GM23338 (cell line): ENCODE results near the gene PLD1. TPM values are rescaled to one million over a fixed set of nuclear protein-coding genes. Genes with fewer than 3 reads are reported as not detected.

Experiments
- ATAC-seq: fragments of 200-7000 bp; cut with Tn5 transposase; 3 replicates; pipeline ENCODE4 v1.9.1; 2020
- DNase-seq: peaks from one replicate; pipeline ENCODE4 v3.0.0-alpha.2; 2015; ENCODE audit warnings: low spot score
- H2AFZ ChIP-seq: fragments of 200-600 bp; sonication (generic); 2 replicates; pipeline ENCODE4 v1.8.0; 2016; ENCODE audit warnings: antibody characterized with exemption, mild to moderate bottlenecking, moderate library complexity
- H3F3A ChIP-seq: fragments of 200-600 bp; sonication (generic); replicated peaks from 2 replicates; pipeline ENCODE4 v1.8.0; 2017; ENCODE audit warnings: antibody characterized with exemption, mixed run types, low read depth
- H3K27ac ChIP-seq: fragments of 200-600 bp; sonication (generic); 2 replicates; pipeline ENCODE4 v1.6.1; 2016; ENCODE audit warnings: low read depth
- H3K27me3 ChIP-seq: fragments of 200-600 bp; sonication (generic); 2 replicates; pipeline ENCODE4 v1.8.0; 2016; ENCODE audit warnings: mild to moderate bottlenecking, mixed run types, moderate library complexity; ENCODE audit not compliant: insufficient read depth
- H3K36me3 ChIP-seq: fragments of 200-600 bp; sonication (generic); 2 replicates; pipeline ENCODE4 v1.8.0; 2016; ENCODE audit warnings: mild to moderate bottlenecking; ENCODE audit not compliant: insufficient read depth
- H3K4me1 ChIP-seq: fragments of 200-600 bp; sonication (generic); 2 replicates; pipeline ENCODE4 v1.8.0; 2016; ENCODE audit warnings: mild to moderate bottlenecking, moderate library complexity; ENCODE audit not compliant: insufficient read depth
- H3K4me2 ChIP-seq: fragments of 200-600 bp; sonication (generic); 2 replicates; pipeline ENCODE4 v1.7.1; 2017; ENCODE audit warnings: mixed run types
- H3K4me3 ChIP-seq: fragments of 200-600 bp; sonication (generic); 2 replicates; pipeline ENCODE4 v1.6.1; 2016; ENCODE audit warnings: mixed run types
- H3K79me2 ChIP-seq: fragments of 200-600 bp; sonication (generic); replicated peaks from 2 replicates; pipeline ENCODE4 v1.8.0; 2017; ENCODE audit warnings: mild to moderate bottlenecking; ENCODE audit not compliant: insufficient read depth
- H3K9me2 ChIP-seq: fragments of 200-600 bp; sonication (generic); 2 replicates; pipeline ENCODE4 v1.8.0; 2017; ENCODE audit not compliant: insufficient read depth
- H4K20me1 ChIP-seq: fragments of 200-600 bp; sonication (generic); replicated peaks from 2 replicates; pipeline ENCODE4 v1.8.0; 2017; ENCODE audit warnings: mild to moderate bottlenecking; ENCODE audit not compliant: insufficient read depth
- H3K27ac Mint-ChIP-seq: 2 replicates; pipeline ENCODE4 v1.8.0; 2020; ENCODE audit warnings: inconsistent platforms, mild to moderate bottlenecking, moderate library complexity, mixed read lengths
- H3K27me3 Mint-ChIP-seq: 3 replicates; pipeline ENCODE4 v1.8.0; 2022; ENCODE audit warnings: low read depth, mild to moderate bottlenecking, moderate library complexity, mixed read lengths, inconsistent platforms; ENCODE audit not compliant: insufficient read depth, poor library complexity
- H3K36me3 Mint-ChIP-seq: 3 replicates; pipeline ENCODE4 v1.8.0; 2021; ENCODE audit warnings: low read depth, mild to moderate bottlenecking, inconsistent platforms, moderate library complexity, mixed read lengths
- H3K4me1 Mint-ChIP-seq: 3 replicates; pipeline ENCODE4 v1.8.0; 2020; ENCODE audit warnings: mild to moderate bottlenecking, inconsistent platforms, mixed read lengths
- H3K4me3 Mint-ChIP-seq: 3 replicates; pipeline ENCODE4 v1.8.0; 2021; ENCODE audit warnings: moderate library complexity, mild to moderate bottlenecking, inconsistent platforms, mixed read lengths
- H3K9me3 Mint-ChIP-seq: 3 replicates; pipeline ENCODE4 v1.8.0; 2020; ENCODE audit warnings: moderate library complexity, mild to moderate bottlenecking, inconsistent platforms, mixed read lengths
- STAT1 ChIP-seq: IDR thresholded peaks from one replicate; pipeline ENCODE4 v1.6.1; 2016; ENCODE audit warnings: antibody characterized with exemption; ENCODE audit not compliant: unreplicated experiment
- ZNF114 ChIP-seq: fragments of 250-450 bp; sonication (Bioruptor Pico); IDR thresholded peaks from 2 replicates; pipeline ENCODE4 v1.5.0; 2020; ENCODE audit warnings: mild to moderate bottlenecking, moderate library complexity
- polyA plus RNA-seq: library from polyadenylated mRNA; unstranded; fragments of >200 nt; fragmentation: Nextera tagmentation; extraction: Ambion mirVana; gene quantifications from 2 replicates; pipeline ENCODE4 v1.2.1, GENCODE V29; 2016
- total RNA-seq: library from RNA; depleted of rRNA; stranded (reverse); fragments of >200 nt; shearing (Covaris generic); gene quantifications from 2 replicates; pipeline ENCODE4 v1.2.3, GENCODE V29; 2014
- TF ChIP-seq, protein P1 (sequence below), 2 experiments: fragments of 200-600 bp in 1 of 2; sonication (generic) in 1 of 2; conservative IDR thresholded peaks; 2 replicates each; pipeline versions ENCODE4 v1.5.1 to v1.6.1; 2016 to 2017; ENCODE audit warnings: antibody characterized with exemption in 2 of 2, low read depth in 2 of 2, mild to moderate bottlenecking in 2 of 2, moderate library complexity in 1 of 2
- TF ChIP-seq, protein P2 (sequence below): fragments of 250-450 bp; sonication (Bioruptor Pico); IDR thresholded peaks from 2 replicates; pipeline ENCODE4 v1.5.0; 2020; ENCODE audit warnings: mild to moderate bottlenecking, moderate library complexity
- TF ChIP-seq, protein P3 (sequence below): IDR thresholded peaks from 2 replicates; pipeline ENCODE4 v1.6.1; 2016; ENCODE audit warnings: antibody characterized with exemption
- TF ChIP-seq, protein P4 (sequence below): IDR thresholded peaks from one replicate; pipeline ENCODE4 v1.6.1; 2018; ENCODE audit warnings: antibody characterized with exemption; ENCODE audit not compliant: unreplicated experiment

The PLD1 gene
- total and polyA plus RNA-seq, 2 experiments from 2014 or later, result 1.4 to 2.2 TPM

DNA sequence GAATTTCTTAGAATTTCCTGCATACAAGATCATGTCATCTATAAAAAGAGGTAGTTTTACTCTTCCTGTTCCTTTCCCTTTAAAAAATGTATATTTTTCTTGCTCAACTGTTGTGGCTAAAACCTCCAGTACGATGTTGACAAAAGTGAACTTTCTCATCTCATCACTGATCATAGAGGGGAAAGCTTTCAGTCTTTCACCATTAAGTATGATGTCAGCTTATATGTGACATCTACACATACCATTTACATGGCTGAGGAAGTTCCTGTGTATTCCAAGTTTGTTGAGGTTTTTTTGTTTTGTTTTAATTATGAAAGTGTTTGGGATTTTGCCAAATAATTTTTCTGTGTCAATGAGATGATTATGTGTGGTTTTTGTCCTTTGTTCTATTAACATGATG is 173.6 kb downstream of the PLD1 start:
- ATAC-seq (no peak), DNase-seq (no peak)
- Mint-ChIP-seq H3K4me3 (no peak overlapping the region), H3K4me1 (peaks cover 5% of the 10 kb centered on the region; the same call in 1 of the 3 replicates), H3K27ac (no peak overlapping the region), H3K36me3 (no peaks in the 10 kb centered on the region; the same call in 2 of the 3 replicates), H3K27me3 (peaks cover 2% of the 10 kb centered on the region), H3K9me3 (peaks cover 5% of the 10 kb centered on the region; the same call in 1 of the 3 replicates)
- Histone ChIP-seq H3F3A (no peaks in the 10 kb centered on the region), H3K4me1 (no peaks in the 10 kb centered on the region), H3K27me3 (no peaks in the 10 kb centered on the region), H3K9me2 (no peaks in the 10 kb centered on the region), H3K4me3 (no peak overlapping the region), H2AFZ (no peak overlapping the region), H3K79me2 (no peaks in the 10 kb centered on the region), H4K20me1 (no peaks in the 10 kb centered on the region), H3K27ac (no peak overlapping the region), H3K4me2 (no peak overlapping the region), H3K36me3 (no peaks in the 10 kb centered on the region)
- TF ChIP-seq, protein P1, sequence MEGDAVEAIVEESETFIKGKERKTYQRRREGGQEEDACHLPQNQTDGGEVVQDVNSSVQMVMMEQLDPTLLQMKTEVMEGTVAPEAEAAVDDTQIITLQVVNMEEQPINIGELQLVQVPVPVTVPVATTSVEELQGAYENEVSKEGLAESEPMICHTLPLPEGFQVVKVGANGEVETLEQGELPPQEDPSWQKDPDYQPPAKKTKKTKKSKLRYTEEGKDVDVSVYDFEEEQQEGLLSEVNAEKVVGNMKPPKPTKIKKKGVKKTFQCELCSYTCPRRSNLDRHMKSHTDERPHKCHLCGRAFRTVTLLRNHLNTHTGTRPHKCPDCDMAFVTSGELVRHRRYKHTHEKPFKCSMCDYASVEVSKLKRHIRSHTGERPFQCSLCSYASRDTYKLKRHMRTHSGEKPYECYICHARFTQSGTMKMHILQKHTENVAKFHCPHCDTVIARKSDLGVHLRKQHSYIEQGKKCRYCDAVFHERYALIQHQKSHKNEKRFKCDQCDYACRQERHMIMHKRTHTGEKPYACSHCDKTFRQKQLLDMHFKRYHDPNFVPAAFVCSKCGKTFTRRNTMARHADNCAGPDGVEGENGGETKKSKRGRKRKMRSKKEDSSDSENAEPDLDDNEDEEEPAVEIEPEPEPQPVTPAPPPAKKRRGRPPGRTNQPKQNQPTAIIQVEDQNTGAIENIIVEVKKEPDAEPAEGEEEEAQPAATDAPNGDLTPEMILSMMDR (conservative IDR thresholded peaks at IDR 0.05; ENCODE audit: low read depth in 2 of 2), result no peak
- no peak for TF ChIP-seq ZNF114

DNA sequence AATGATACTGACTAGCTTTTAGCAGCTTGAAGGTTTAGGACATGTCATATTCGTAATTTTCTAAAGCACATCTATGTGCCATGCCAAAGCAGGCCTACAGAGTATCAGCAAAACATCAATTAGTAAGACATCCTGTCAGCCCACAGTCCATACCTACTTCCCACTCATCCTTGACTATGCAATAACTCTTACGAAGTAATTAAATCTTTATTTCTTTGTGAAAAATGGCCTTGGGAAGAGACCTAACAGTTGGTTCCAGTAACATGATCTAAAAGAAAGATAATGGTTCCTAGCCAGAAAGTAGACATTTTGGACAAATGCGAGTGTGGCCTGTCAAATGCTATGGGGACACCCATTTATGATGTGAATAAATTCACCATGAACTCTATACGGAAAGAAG is 177.5 kb downstream of the PLD1 start:
- Histone ChIP-seq H3K27me3 (no peaks in the 10 kb centered on the region), H3K4me1 (no peaks in the 10 kb centered on the region), H3K9me2 (no peaks in the 10 kb centered on the region), H3K79me2 (no peaks in the 10 kb centered on the region), H3K27ac (no peak overlapping the region), H4K20me1 (no peaks in the 10 kb centered on the region), H3K4me3 (no peak overlapping the region), H3F3A (no peaks in the 10 kb centered on the region), H3K36me3 (no peaks in the 10 kb centered on the region), H3K4me2 (no peak overlapping the region), H2AFZ (no peak overlapping the region)
- no peak for ATAC-seq
- no peaks in the 10 kb centered on the region for H3K4me1 Mint-ChIP-seq
- H3K36me3 Mint-ChIP-seq, result no peaks in the 10 kb centered on the region; the same call in 2 of the 3 replicates
- no peaks in the 10 kb centered on the region for H3K27me3 Mint-ChIP-seq
- peaks cover 5% of the 10 kb centered on the region; the same call in 1 of the 3 replicates for H3K9me3 Mint-ChIP-seq
- no peak for TF ChIP-seq STAT1
- TF ChIP-seq, protein P1 (conservative IDR thresholded peaks at IDR 0.05; ENCODE audit: low read depth in 2 of 2), result no peak
- TF ChIP-seq, protein P2, sequence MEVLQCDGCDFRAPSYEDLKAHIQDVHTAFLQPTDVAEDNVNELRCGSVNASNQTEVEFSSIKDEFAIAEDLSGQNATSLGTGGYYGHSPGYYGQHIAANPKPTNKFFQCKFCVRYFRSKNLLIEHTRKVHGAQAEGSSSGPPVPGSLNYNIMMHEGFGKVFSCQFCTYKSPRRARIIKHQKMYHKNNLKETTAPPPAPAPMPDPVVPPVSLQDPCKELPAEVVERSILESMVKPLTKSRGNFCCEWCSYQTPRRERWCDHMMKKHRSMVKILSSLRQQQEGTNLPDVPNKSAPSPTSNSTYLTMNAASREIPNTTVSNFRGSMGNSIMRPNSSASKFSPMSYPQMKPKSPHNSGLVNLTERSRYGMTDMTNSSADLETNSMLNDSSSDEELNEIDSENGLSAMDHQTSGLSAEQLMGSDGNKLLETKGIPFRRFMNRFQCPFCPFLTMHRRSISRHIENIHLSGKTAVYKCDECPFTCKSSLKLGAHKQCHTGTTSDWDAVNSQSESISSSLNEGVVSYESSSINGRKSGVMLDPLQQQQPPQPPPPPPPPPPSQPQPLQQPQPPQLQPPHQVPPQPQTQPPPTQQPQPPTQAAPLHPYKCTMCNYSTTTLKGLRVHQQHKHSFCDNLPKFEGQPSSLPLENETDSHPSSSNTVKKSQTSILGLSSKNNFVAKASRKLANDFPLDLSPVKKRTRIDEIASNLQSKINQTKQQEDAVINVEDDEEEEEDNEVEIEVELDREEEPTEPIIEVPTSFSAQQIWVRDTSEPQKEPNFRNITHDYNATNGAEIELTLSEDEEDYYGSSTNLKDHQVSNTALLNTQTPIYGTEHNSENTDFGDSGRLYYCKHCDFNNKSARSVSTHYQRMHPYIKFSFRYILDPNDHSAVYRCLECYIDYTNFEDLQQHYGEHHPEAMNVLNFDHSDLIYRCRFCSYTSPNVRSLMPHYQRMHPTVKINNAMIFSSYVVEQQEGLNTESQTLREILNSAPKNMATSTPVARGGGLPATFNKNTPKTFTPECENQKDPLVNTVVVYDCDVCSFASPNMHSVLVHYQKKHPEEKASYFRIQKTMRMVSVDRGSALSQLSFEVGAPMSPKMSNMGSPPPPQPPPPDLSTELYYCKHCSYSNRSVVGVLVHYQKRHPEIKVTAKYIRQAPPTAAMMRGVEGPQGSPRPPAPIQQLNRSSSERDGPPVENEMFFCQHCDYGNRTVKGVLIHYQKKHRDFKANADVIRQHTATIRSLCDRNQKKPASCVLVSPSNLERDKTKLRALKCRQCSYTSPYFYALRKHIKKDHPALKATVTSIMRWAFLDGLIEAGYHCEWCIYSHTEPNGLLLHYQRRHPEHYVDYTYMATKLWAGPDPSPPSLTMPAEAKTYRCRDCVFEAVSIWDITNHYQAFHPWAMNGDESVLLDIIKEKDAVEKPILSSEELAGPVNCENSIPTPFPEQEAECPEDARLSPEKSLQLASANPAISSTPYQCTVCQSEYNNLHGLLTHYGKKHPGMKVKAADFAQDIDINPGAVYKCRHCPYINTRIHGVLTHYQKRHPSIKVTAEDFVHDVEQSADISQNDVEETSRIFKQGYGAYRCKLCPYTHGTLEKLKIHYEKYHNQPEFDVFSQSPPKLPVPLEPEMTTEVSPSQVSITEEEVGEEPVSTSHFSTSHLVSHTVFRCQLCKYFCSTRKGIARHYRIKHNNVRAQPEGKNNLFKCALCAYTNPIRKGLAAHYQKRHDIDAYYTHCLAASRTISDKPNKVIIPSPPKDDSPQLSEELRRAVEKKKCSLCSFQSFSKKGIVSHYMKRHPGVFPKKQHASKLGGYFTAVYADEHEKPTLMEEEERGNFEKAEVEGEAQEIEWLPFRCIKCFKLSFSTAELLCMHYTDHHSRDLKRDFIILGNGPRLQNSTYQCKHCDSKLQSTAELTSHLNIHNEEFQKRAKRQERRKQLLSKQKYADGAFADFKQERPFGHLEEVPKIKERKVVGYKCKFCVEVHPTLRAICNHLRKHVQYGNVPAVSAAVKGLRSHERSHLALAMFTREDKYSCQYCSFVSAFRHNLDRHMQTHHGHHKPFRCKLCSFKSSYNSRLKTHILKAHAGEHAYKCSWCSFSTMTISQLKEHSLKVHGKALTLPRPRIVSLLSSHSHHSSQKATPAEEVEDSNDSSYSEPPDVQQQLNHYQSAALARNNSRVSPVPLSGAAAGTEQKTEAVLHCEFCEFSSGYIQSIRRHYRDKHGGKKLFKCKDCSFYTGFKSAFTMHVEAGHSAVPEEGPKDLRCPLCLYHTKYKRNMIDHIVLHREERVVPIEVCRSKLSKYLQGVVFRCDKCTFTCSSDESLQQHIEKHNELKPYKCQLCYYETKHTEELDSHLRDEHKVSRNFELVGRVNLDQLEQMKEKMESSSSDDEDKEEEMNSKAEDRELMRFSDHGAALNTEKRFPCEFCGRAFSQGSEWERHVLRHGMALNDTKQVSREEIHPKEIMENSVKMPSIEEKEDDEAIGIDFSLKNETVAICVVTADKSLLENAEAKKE (CRISPR knock-in tag), result no peak
- TF ChIP-seq, protein P3, sequence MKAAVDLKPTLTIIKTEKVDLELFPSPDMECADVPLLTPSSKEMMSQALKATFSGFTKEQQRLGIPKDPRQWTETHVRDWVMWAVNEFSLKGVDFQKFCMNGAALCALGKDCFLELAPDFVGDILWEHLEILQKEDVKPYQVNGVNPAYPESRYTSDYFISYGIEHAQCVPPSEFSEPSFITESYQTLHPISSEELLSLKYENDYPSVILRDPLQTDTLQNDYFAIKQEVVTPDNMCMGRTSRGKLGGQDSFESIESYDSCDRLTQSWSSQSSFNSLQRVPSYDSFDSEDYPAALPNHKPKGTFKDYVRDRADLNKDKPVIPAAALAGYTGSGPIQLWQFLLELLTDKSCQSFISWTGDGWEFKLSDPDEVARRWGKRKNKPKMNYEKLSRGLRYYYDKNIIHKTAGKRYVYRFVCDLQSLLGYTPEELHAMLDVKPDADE, result no peak
- TF ChIP-seq, protein P4, sequence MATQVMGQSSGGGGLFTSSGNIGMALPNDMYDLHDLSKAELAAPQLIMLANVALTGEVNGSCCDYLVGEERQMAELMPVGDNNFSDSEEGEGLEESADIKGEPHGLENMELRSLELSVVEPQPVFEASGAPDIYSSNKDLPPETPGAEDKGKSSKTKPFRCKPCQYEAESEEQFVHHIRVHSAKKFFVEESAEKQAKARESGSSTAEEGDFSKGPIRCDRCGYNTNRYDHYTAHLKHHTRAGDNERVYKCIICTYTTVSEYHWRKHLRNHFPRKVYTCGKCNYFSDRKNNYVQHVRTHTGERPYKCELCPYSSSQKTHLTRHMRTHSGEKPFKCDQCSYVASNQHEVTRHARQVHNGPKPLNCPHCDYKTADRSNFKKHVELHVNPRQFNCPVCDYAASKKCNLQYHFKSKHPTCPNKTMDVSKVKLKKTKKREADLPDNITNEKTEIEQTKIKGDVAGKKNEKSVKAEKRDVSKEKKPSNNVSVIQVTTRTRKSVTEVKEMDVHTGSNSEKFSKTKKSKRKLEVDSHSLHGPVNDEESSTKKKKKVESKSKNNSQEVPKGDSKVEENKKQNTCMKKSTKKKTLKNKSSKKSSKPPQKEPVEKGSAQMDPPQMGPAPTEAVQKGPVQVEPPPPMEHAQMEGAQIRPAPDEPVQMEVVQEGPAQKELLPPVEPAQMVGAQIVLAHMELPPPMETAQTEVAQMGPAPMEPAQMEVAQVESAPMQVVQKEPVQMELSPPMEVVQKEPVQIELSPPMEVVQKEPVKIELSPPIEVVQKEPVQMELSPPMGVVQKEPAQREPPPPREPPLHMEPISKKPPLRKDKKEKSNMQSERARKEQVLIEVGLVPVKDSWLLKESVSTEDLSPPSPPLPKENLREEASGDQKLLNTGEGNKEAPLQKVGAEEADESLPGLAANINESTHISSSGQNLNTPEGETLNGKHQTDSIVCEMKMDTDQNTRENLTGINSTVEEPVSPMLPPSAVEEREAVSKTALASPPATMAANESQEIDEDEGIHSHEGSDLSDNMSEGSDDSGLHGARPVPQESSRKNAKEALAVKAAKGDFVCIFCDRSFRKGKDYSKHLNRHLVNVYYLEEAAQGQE, result no peak
- DNase-seq, result no peak
- H3K4me3 Mint-ChIP-seq, result no peak overlapping the region
- H3K27ac Mint-ChIP-seq, result no peak overlapping the region
